GM12878 (cell line): ENCODE results near the gene SLC39A11. TPM values are rescaled to one million over a fixed set of nuclear protein-coding genes. Genes with fewer than 3 reads are reported as not detected.

Source experiments
- ATAC-seq: fragments of 200-7000 bp; cut with Tn5 transposase; 3 replicates; pipeline ENCODE4 v1.9.1; 2020; ENCODE audit warnings: mild to moderate bottlenecking, moderate library complexity
- BruUV-seq: library from RNA; stranded (reverse); fragments of 400-500 nt; replicated peaks from 2 replicates; lab custom pipeline; 2021; lab: Mats Ljungman, UMichigan
- CTCF ChIA-PET: fragments of 300-600 bp; sonication (Branson Sonifier 250); formaldehyde crosslinking; extraction: SDS; loops from one replicate; lab custom pipeline; 2021; ENCODE audit warnings: inconsistent platforms; lab: Yijun Ruan, JAX
- POLR2A ChIA-PET: fragments of 350-600 bp; formaldehyde crosslinking; extraction: SDS; loops from one replicate; lab custom pipeline; 2021; ENCODE audit warnings: inconsistent platforms; lab: Charles Lee
- RAD21 ChIA-PET: fragments of 300-600 bp; sonication (Branson Sonifier 250); formaldehyde crosslinking; loops from one replicate; lab custom pipeline; 2023; ENCODE audit warnings: antibody characterized with exemption; ENCODE audit not compliant: unreplicated experiment; lab: Charles Lee
- SMC1A ChIA-PET: fragments of 300-600 bp; sonication (Branson Sonifier 250); formaldehyde crosslinking; loops from one replicate; lab custom pipeline; 2023; ENCODE audit not compliant: unreplicated experiment, uncharacterized antibody; lab: Charles Lee
- DNase-seq: peaks from one replicate; pipeline ENCODE4 v3.0.0-alpha.2; 2011; ENCODE audit warnings: low read depth, low spot score
- FAIRE-seq: peaks from 3 replicates; lab custom pipeline; 2011; peaks lifted over from hg19 to GRCh38; lab: Jason Lieb, UNC
- H2AFZ ChIP-seq: 2 replicates; pipeline ENCODE4 v1.6.0; 2011; ENCODE audit warnings: low read depth, low read length, control low read depth; ENCODE audit not compliant: control insufficient read depth
- H3K27ac ChIP-seq: 2 replicates; pipeline ENCODE4 v1.5.1; 2011; ENCODE audit warnings: control low read depth; ENCODE audit not compliant: control insufficient read depth, insufficient read depth
- H3K27me3 ChIP-seq, 2 experiments: replicated peaks in 1 of 2; 2 replicates each; pipeline versions ENCODE4 v1.6.0 to v1.6.1; 2011; ENCODE audit warnings: low read length in 1 of 2; ENCODE audit not compliant: control insufficient read depth in 2 of 2, insufficient read depth in 2 of 2
- H3K36me3 ChIP-seq, 2 experiments: 2 replicates each; pipeline ENCODE4 v1.5.1; 2011; ENCODE audit warnings: low read length in 1 of 2; ENCODE audit not compliant: control insufficient read depth in 2 of 2, insufficient read depth in 2 of 2
- H3K4me1 ChIP-seq: 2 replicates; pipeline ENCODE4 v1.6.1; 2011; ENCODE audit warnings: mild to moderate bottlenecking, low read length, moderate library complexity, mixed read lengths; ENCODE audit not compliant: control insufficient read depth, insufficient read depth
- H3K4me2 ChIP-seq: 2 replicates; pipeline ENCODE4 v1.6.0; 2011; ENCODE audit warnings: control low read depth; ENCODE audit not compliant: control insufficient read depth, insufficient read depth
- H3K4me3 ChIP-seq: fragments of 200-600 bp; sonication (generic); 2 replicates; pipeline ENCODE4 v1.5.1; 2016
- H3K79me2 ChIP-seq: 2 replicates; pipeline ENCODE4 v1.6.0; 2011; ENCODE audit warnings: low read length; ENCODE audit not compliant: control insufficient read depth, insufficient read depth
- H3K9ac ChIP-seq: 2 replicates; pipeline ENCODE4 v1.8.0; 2011; ENCODE audit warnings: low read length, control low read depth, mixed read lengths; ENCODE audit not compliant: control insufficient read depth, insufficient read depth
- H3K9me3 ChIP-seq: replicated peaks from 3 replicates; pipeline ENCODE4 v1.5.1; 2011; ENCODE audit warnings: mild to moderate bottlenecking, low read length; ENCODE audit not compliant: control insufficient read depth, insufficient read depth
- H4K20me1 ChIP-seq: 2 replicates; pipeline ENCODE4 v1.6.0; 2011; ENCODE audit not compliant: control insufficient read depth, insufficient read depth
- ASH2L ChIP-seq: fragments of 300-600, 200-600 bp; sonication (generic); IDR thresholded peaks from 2 replicates; pipeline ENCODE4 v1.6.1; 2017; ENCODE audit warnings: low read depth, mild to moderate bottlenecking, borderline replicate concordance
- ATF7 ChIP-seq: fragments of 450-650 bp; IDR thresholded peaks from 2 replicates; pipeline ENCODE4 v1.6.1; 2016; ENCODE audit warnings: low read depth, mild to moderate bottlenecking
- BMI1 ChIP-seq: fragments of 450-650 bp; IDR thresholded peaks from 2 replicates; pipeline ENCODE4 v1.6.1; 2016; ENCODE audit warnings: mild to moderate bottlenecking, moderate library complexity, borderline replicate concordance
- EP300 ChIP-seq, 2 experiments: fragments of 150-350 bp in 1 of 2; IDR thresholded peaks; 2 replicates each; pipeline ENCODE4 v1.6.1; 2011 to 2012; ENCODE audit warnings: low read depth in 2 of 2, low read length in 2 of 2, borderline replicate concordance in 1 of 2, improper control_type of control experiment in 1 of 2, inconsistent platforms in 1 of 2; ENCODE audit not compliant: control insufficient read depth in 1 of 2
- FOXK2 ChIP-seq: fragments of 450-650 bp; IDR thresholded peaks from 2 replicates; pipeline ENCODE4 v1.6.1; 2017; ENCODE audit warnings: mild to moderate bottlenecking, moderate library complexity
- JUNB ChIP-seq: IDR thresholded peaks from 2 replicates; pipeline ENCODE4 v1.6.1; 2016; ENCODE audit warnings: antibody characterized with exemption, mild to moderate bottlenecking
- MEF2B ChIP-seq: fragments of 450-650 bp; IDR thresholded peaks from 2 replicates; pipeline ENCODE4 v1.6.1; 2018; ENCODE audit warnings: mild to moderate bottlenecking, moderate library complexity; ENCODE audit not compliant: partially characterized antibody, poor library complexity, severe bottlenecking
- MLLT1 ChIP-seq: fragments of 450-650 bp; IDR thresholded peaks from 2 replicates; pipeline ENCODE4 v1.6.1; 2016; ENCODE audit warnings: mild to moderate bottlenecking
- MYB ChIP-seq: fragments of 150-350 bp; IDR thresholded peaks from 2 replicates; pipeline ENCODE4 v1.6.1; 2014; ENCODE audit warnings: mild to moderate bottlenecking, low read depth, low read length, borderline replicate concordance
- NFXL1 ChIP-seq: fragments of 450-650 bp; IDR thresholded peaks from 2 replicates; pipeline ENCODE4 v1.6.1; 2017; ENCODE audit warnings: antibody characterized with exemption, mild to moderate bottlenecking, borderline replicate concordance
- NR2C1 ChIP-seq: fragments of 450-650 bp; IDR thresholded peaks from 2 replicates; pipeline ENCODE4 v1.6.1; 2017; ENCODE audit warnings: antibody characterized with exemption, mild to moderate bottlenecking, moderate library complexity
- PAX8 ChIP-seq: fragments of 450-650 bp; IDR thresholded peaks from 2 replicates; pipeline ENCODE4 v1.6.1; 2017; ENCODE audit warnings: mild to moderate bottlenecking, moderate library complexity
- POLR2A ChIP-seq: IDR thresholded peaks from 2 replicates; pipeline ENCODE4 v1.6.1; 2011; ENCODE audit warnings: low read depth, mild to moderate bottlenecking, low read length
- SP1 ChIP-seq: IDR thresholded peaks from one replicate; pipeline ENCODE4 v1.6.1; 2011; ENCODE audit warnings: low read depth, low read length
- SREBF2 ChIP-seq: IDR thresholded peaks from 2 replicates; pipeline ENCODE4 v1.6.1; 2012; ENCODE audit warnings: mild to moderate bottlenecking, low read length
- TARDBP ChIP-seq: IDR thresholded peaks from 2 replicates; pipeline ENCODE4 v1.6.1; 2016; ENCODE audit warnings: borderline replicate concordance
- ZNF274 ChIP-seq: IDR thresholded peaks from one replicate; pipeline ENCODE4 v1.8.0; 2011; ENCODE audit not compliant: insufficient read length, insufficient read depth
- WGBS: methylation state at CpG from one replicate; pipeline ENCODE4 v1.1.6; 2016; ENCODE audit warnings: low lambda C conversion rate; ENCODE audit not compliant: insufficient replicate concordance, insufficient coverage; ENCODE audit errors: missing lambda C conversion rate; 5-methylcytosine and 5-hydroxymethylcytosine counted together
- in situ Hi-C: fragments of 300-500 bp; cut with MboI; formaldehyde crosslinking; loops from 9 replicates; pipeline ENCODE4 v1.14.3; 2018; ENCODE audit warnings: mixed read lengths
- intact Hi-C: fragments of 100-400 bp; cut with micrococcal nuclease; formaldehyde crosslinking; loops from one replicate; pipeline ENCODE4 v1.14.2; 2022; ENCODE audit not compliant: unreplicated experiment
- polyA plus RNA-seq, 11 experiments: library from polyadenylated mRNA; depleted of rRNA in 4 of 11; unstranded in 6 of 11; stranded (reverse) in 5 of 11; fragments of >200 nt; fragmentation: Nextera tagmentation in 4 of 11; fragmentation: Illumina TruSeq in 1 of 11; extraction: Ambion mirVana in 4 of 11; extraction: Trizol in 1 of 11; gene quantifications; 1 replicate in 1 of 11; 2 replicates in 10 of 11; pipeline versions ENCODE4 v1.2.1 to v1.2.3, GENCODE V29; 2011 to 2016; ENCODE audit warnings: inconsistent platforms in 2 of 11, missing spikeins in 2 of 11, low read depth in 1 of 11
- total RNA-seq, 4 experiments: library from RNA; depleted of rRNA in 3 of 4; stranded (reverse); fragments of >200 nt in 3 of 4; fragmentation: Illumina TruSeq in 1 of 4; extraction: Trizol in 1 of 4; gene quantifications; 2 replicates each; pipeline versions ENCODE4 v1.2.1 to v1.2.3, GENCODE V29; 2013 to 2021

SLC39A11 gene
- total and polyA plus RNA-seq, 10 of the 15 experiments (the other 5 are each of a cell fraction or from before 2014, with no cell fraction given): 8.6 to 23.8 (median 14.0) TPM

GRCh38 chr17:73025041-73025560 lies 67.4 kb downstream of the SLC39A11 start:
- no peaks in the 10 kb centered on the region; the same call in 1 of the 2 replicates for H3K4me1 ChIP-seq
- H3K36me3 ChIP-seq: peaks cover 0 to 8% of the 10 kb centered on the region in 2 experiments; a peak in 1 of 4 replicates
- no peak overlapping the region for H2AFZ ChIP-seq
- ATAC-seq (no peak), DNase-seq (no peak), FAIRE-seq (no peak)
- H3K9ac ChIP-seq: no peak overlapping the region
- intact Hi-C loops (no loop called here), in situ Hi-C loops (no loop called here)
- no peaks in the 10 kb centered on the region; the same call in 1 of the 3 replicates for H3K9me3 ChIP-seq
- ChIA-PET SMC1A (no interaction called here), CTCF (no interaction called here), POLR2A (interaction anchor here (1.6 kb wide), 1 partner anchor 18 kb away, joined by 3 read pairs; no protein-coding TSS in a partner anchor), RAD21 (no interaction called here)
- no peaks in the 10 kb centered on the region for H3K27me3 ChIP-seq
- no peaks in the 10 kb centered on the region for H4K20me1 ChIP-seq
- no peak overlapping the region for H3K4me2 ChIP-seq
- TF ChIP-seq POLR2A (no peak), ZNF274 (no peak), ASH2L (no peak)
- no peaks in the 10 kb centered on the region for H3K79me2 ChIP-seq
- no peak overlapping the region for H3K4me3 ChIP-seq
- H3K27ac ChIP-seq: no peak overlapping the region
- WGBS: 66% methylated on average over 6 of the region's 6 CpGs
- BruUV-seq: no TSS peak

- Histone ChIP-seq H3K4me1 (no peaks in the 10 kb centered on the region), H3K9me3 (peaks cover under 1% of the 10 kb centered on the region; the same call in 2 of the 3 replicates), H3K36me3 (peaks cover 0 to 3% of the 10 kb centered on the region in 2 experiments; a peak in 1 of 4 replicates), H3K4me2 (no peak overlapping the region), H4K20me1 (no peaks in the 10 kb centered on the region), H3K27ac (no peak overlapping the region), H3K4me3 (no peak overlapping the region), H3K9ac (no peak overlapping the region), H3K27me3 (no peaks in the 10 kb centered on the region), H3K79me2 (no peaks in the 10 kb centered on the region), H2AFZ (no peak overlapping the region)
- WGBS: 89% methylated on average over 5 of the region's 5 CpGs
- CTCF ChIA-PET: interaction anchor here (0.7 to 1.1 kb wide), 3 partner anchors 11 to 132 kb away, joined by 3 read pairs; no protein-coding TSS in a partner anchor
- ATAC-seq (no peak), FAIRE-seq (no peak), DNase-seq (no peak)
- intact Hi-C loops (no loop called here), in situ Hi-C loops (no loop called here)
- RAD21 ChIA-PET: no interaction called here
- POLR2A ChIA-PET: interaction anchor here (1.6 kb wide), 1 partner anchor 20 kb away, joined by 3 read pairs; no protein-coding TSS in a partner anchor
- no TSS peak for BruUV-seq
- SMC1A ChIA-PET: no interaction called here
- TF ChIP-seq BMI1 (no peak), TARDBP (no peak), PAX8 (no peak), ATF7 (no peak), JUNB (no peak), NR2C1 (no peak), NFXL1 (no peak), MLLT1 (no peak), SREBF2 (no peak), SP1 (no peak), ZNF274 (no peak), MYB (no peak), FOXK2 (no peak), MEF2B (no peak), EP300 (IDR thresholded peaks at IDR 0.05; ENCODE audit: borderline replicate concordance in 1 of 2, control insufficient read depth in 1 of 2, low read depth in 2 of 2, low read length in 2 of 2) (no peak)
Measured at GRCh38 chr17:73023759-73024158, 68.7 kb downstream of the SLC39A11 start.
